SU-DHL-6 (cell line): ENCODE results near the gene NKAIN1.

Experiments
- H2AFZ ChIP-seq: fragments of 200-600 bp; sonication (generic); 2 replicates; pipeline ENCODE4 v1.6.1; 2014; ENCODE audit warnings: low read depth, mild to moderate bottlenecking, moderate library complexity, mixed read lengths, antibody characterized with exemption, low read length; ENCODE audit not compliant: severe bottlenecking
- H3F3A ChIP-seq: fragments of 200-600 bp; shearing (Covaris generic); 2 replicates; pipeline ENCODE4 v1.6.0; 2016; ENCODE audit warnings: antibody characterized with exemption, mild to moderate bottlenecking; ENCODE audit not compliant: insufficient read depth
- H3K27ac ChIP-seq: fragments of 200-600 bp; sonication (generic); 2 replicates; pipeline ENCODE4 v1.5.1; 2016; ENCODE audit warnings: low read depth, mild to moderate bottlenecking, low read length, moderate library complexity, mixed read lengths
- H3K27me3 ChIP-seq: fragments of 200-600 bp; sonication (generic), shearing (Covaris generic); 2 replicates; pipeline ENCODE4 v1.6.0; 2014; ENCODE audit warnings: mild to moderate bottlenecking, low read length
- H3K36me3 ChIP-seq: fragments of 200-600 bp; sonication (generic); 2 replicates; pipeline ENCODE4 v1.6.1; 2014; ENCODE audit warnings: mild to moderate bottlenecking, low read length, mixed read lengths
- H3K4me2 ChIP-seq: fragments of 300-600, 200-600 bp; shearing (Covaris generic), sonication (generic); 2 replicates; pipeline ENCODE4 v1.6.0; 2014; ENCODE audit warnings: low read length, low read depth, mild to moderate bottlenecking; ENCODE audit not compliant: poor library complexity, severe bottlenecking
- H3K4me3 ChIP-seq: fragments of 200-600 bp; sonication (generic); 2 replicates; pipeline ENCODE4 v1.5.1; 2014; ENCODE audit warnings: antibody characterized with exemption, low read length, mild to moderate bottlenecking, mixed read lengths; ENCODE audit not compliant: insufficient read depth, poor library complexity, severe bottlenecking
- H3K79me2 ChIP-seq: fragments of 200-600 bp; sonication (generic); 2 replicates; pipeline ENCODE4 v1.6.1; 2014; ENCODE audit warnings: mild to moderate bottlenecking, low read length, moderate library complexity; ENCODE audit not compliant: insufficient read depth
- H3K9ac ChIP-seq: fragments of 200-600 bp; sonication (generic); 2 replicates; pipeline ENCODE4 v1.7.0; 2014; ENCODE audit warnings: mild to moderate bottlenecking, low read length
- H3K9me2 ChIP-seq: fragments of 200-600 bp; sonication (generic); replicated peaks from 2 replicates; pipeline ENCODE4 v1.6.1; 2014; ENCODE audit warnings: low read length; ENCODE audit not compliant: insufficient read depth
- H3K9me3 ChIP-seq: fragments of 200-600 bp; sonication (generic); 2 replicates; pipeline ENCODE4 v1.6.1; 2014; ENCODE audit warnings: low read length, mixed read lengths; ENCODE audit not compliant: insufficient read depth
- H4K20me1 ChIP-seq: fragments of 200-600 bp; sonication (generic); 2 replicates; pipeline ENCODE4 v1.6.1; 2014; ENCODE audit warnings: low read depth, mild to moderate bottlenecking, antibody characterized with exemption, low read length, moderate library complexity, mixed read lengths
- EZH2phosphoT487 ChIP-seq: fragments of 200-600 bp; sonication (generic), shearing (Covaris generic); conservative IDR thresholded peaks from 2 replicates; pipeline ENCODE4 v1.6.1; 2018; ENCODE audit warnings: mild to moderate bottlenecking, antibody characterized with exemption, low read length, moderate library complexity, mixed read lengths
- TF ChIP-seq, protein P1 (sequence below): fragments of 200-600 bp; sonication (generic); IDR thresholded peaks from one replicate; pipeline ENCODE4 v1.5.1; 2017; ENCODE audit warnings: antibody characterized with exemption, mild to moderate bottlenecking, low read length, moderate library complexity; ENCODE audit not compliant: insufficient read depth, poor library complexity, severe bottlenecking

Gene NKAIN1

DNA sequence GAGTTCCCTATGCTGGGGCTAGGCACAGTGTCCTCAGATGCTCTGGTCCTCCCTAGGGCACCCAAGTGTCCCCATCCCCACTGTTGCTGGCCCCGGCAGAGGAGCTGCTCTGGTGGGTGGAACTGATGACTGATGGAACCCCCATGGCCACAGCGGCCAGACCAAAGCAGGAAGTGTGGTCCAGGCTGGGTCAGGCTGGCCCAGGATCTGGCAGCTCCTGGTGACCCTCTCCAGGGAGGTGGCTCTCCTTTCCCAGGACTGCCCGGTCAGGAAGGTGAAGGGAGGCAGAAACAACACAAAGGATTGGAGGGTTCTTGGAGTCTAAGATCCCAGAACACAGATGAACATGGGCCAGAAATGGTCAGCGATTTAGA lies 1.1 kb downstream of the NKAIN1 start:
- no peaks in the 10 kb centered on the region for H3F3A ChIP-seq
- H3K4me3 ChIP-seq, result no peak overlapping the region
- no peak overlapping the region for H3K9ac ChIP-seq
- H3K27me3 ChIP-seq, result no peaks in the 10 kb centered on the region
- no peaks in the 10 kb centered on the region for H4K20me1 ChIP-seq
- no peaks in the 10 kb centered on the region for H3K36me3 ChIP-seq
- H3K9me3 ChIP-seq, result no peaks in the 10 kb centered on the region
- no peaks in the 10 kb centered on the region for H3K79me2 ChIP-seq
- H3K27ac ChIP-seq, result no peak overlapping the region
- H3K9me2 ChIP-seq, result no peaks in the 10 kb centered on the region
- TF ChIP-seq, protein P1, sequence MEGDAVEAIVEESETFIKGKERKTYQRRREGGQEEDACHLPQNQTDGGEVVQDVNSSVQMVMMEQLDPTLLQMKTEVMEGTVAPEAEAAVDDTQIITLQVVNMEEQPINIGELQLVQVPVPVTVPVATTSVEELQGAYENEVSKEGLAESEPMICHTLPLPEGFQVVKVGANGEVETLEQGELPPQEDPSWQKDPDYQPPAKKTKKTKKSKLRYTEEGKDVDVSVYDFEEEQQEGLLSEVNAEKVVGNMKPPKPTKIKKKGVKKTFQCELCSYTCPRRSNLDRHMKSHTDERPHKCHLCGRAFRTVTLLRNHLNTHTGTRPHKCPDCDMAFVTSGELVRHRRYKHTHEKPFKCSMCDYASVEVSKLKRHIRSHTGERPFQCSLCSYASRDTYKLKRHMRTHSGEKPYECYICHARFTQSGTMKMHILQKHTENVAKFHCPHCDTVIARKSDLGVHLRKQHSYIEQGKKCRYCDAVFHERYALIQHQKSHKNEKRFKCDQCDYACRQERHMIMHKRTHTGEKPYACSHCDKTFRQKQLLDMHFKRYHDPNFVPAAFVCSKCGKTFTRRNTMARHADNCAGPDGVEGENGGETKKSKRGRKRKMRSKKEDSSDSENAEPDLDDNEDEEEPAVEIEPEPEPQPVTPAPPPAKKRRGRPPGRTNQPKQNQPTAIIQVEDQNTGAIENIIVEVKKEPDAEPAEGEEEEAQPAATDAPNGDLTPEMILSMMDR, result no peak
- TF ChIP-seq EZH2phosphoT487, result no peak
- no peak overlapping the region for H3K4me2 ChIP-seq
- H2AFZ ChIP-seq, result no peak overlapping the region

DNA sequence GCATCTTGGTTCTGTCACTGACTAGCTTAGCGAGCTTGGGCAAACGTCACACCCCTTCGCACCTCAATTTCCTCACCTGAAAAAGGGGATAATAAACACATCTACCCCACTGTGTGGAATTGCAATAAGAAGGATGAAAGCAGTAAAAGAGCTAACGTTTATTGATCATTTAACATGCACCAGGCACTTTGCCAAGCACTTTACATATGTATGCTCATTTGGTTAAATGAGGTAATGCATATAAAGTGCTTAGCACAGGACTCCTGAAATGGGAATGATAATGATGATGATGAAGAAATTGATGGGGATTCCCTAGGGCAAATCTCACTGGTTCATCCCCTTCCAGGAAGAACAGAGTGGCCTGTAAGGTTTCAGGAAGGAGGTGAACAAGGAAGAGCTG lies 4.8 kb downstream of the NKAIN1 start:
- no peaks in the 10 kb centered on the region for H3K79me2 ChIP-seq
- no peaks in the 10 kb centered on the region for H3F3A ChIP-seq
- H3K4me2 ChIP-seq, result no peak overlapping the region
- no peak overlapping the region for H2AFZ ChIP-seq
- no peaks in the 10 kb centered on the region for H3K9me2 ChIP-seq
- TF ChIP-seq EZH2phosphoT487, result no peak
- TF ChIP-seq, protein P1, result no peak
- no peak overlapping the region for H3K4me3 ChIP-seq
- H3K27me3 ChIP-seq, result no peaks in the 10 kb centered on the region
- H3K9ac ChIP-seq, result no peak overlapping the region
- H3K36me3 ChIP-seq, result no peaks in the 10 kb centered on the region
- H3K9me3 ChIP-seq, result no peaks in the 10 kb centered on the region
- H4K20me1 ChIP-seq, result no peaks in the 10 kb centered on the region
- no peak overlapping the region for H3K27ac ChIP-seq

DNA sequence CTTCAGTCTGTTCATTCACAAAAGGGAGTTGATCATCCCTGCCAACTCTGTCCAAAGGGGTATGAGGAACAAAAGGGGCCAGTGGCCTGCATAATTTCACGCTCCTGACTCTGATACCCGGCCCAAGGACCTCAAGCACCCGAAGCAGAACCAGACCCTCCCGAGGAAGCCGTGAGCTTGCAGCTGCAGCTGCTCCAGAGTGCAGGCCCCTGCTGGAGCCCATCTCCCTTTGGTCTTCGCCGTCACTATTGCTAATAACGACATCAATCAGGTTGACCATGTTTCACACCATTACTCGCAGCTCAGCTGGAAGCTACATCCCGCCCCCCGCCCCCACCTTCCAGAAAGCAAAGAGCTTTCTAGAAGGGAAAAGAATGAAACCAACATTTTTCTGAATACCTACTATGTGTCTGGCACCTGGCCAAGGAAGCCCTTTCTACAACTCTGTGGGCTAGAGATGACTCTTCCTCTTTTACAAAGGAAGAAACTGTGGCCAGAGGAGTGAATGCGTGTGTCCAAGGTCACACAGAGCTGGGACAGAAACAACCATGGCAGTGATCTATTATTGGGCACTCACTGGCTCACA lies 5.5 kb downstream of the NKAIN1 start:
- Histone ChIP-seq H3K9ac (no peak overlapping the region), H3K27ac (no peak overlapping the region), H3K36me3 (no peaks in the 10 kb centered on the region), H3K79me2 (no peaks in the 10 kb centered on the region), H3K27me3 (no peaks in the 10 kb centered on the region), H4K20me1 (no peaks in the 10 kb centered on the region), H3F3A (no peaks in the 10 kb centered on the region), H3K4me3 (no peak overlapping the region), H3K9me2 (no peaks in the 10 kb centered on the region), H3K9me3 (no peaks in the 10 kb centered on the region), H3K4me2 (no peak overlapping the region), H2AFZ (no peak overlapping the region)
- TF ChIP-seq EZH2phosphoT487, result no peak
- TF ChIP-seq, protein P1, result no peak
